ENCODE results near the gene TTLL12.

TTLL12 gene

DNA sequence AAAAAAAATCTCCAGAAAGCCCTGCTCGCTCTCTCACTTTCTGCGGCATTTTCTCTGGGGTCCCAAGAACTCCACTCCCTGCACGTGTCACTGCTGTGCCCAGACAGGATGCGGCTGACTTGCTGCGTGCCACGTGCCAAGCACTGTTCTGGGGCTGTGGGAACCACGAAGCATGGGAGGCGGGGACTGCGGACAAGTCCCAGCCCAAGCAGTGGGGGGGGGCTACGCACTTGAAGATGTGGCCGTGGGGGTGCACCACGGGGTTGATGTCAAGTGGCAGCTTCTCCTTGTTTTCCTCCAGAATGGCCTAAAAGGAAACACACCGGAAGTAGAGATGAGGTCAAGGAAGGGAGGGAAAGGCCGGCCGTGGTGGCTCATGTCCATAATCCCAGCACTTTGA lies 10.8 kb downstream of the TTLL12 start:
- peaks cover 76% of the 10 kb centered on the region for H3K36me3 ChIP-seq (replicated peaks; ENCODE audit: low read depth, low read length)
- H2AFZ ChIP-seq (ENCODE audit: low read depth, low read length): no peak overlapping the region
- H3K9ac ChIP-seq (ENCODE audit: low read length): no peak overlapping the region
- no peak overlapping the region for H3K4me3 ChIP-seq (ENCODE audit: low read length)
- H4K20me1 ChIP-seq (ENCODE audit: insufficient read depth, low read length): no peaks in the 10 kb centered on the region
- H3K79me2 ChIP-seq (ENCODE audit: low read length): no peaks in the 10 kb centered on the region
- no peaks in the 10 kb centered on the region for H3K4me1 ChIP-seq (ENCODE audit: low read length)
- H3K27ac ChIP-seq (ENCODE audit: low read length): no peak overlapping the region
- no peak overlapping the region for H3K4me2 ChIP-seq (ENCODE audit: low read length)
- H3K27me3 ChIP-seq (ENCODE audit: low read depth, low read length): no peaks in the 10 kb centered on the region
- TF ChIP-seq, protein P1, sequence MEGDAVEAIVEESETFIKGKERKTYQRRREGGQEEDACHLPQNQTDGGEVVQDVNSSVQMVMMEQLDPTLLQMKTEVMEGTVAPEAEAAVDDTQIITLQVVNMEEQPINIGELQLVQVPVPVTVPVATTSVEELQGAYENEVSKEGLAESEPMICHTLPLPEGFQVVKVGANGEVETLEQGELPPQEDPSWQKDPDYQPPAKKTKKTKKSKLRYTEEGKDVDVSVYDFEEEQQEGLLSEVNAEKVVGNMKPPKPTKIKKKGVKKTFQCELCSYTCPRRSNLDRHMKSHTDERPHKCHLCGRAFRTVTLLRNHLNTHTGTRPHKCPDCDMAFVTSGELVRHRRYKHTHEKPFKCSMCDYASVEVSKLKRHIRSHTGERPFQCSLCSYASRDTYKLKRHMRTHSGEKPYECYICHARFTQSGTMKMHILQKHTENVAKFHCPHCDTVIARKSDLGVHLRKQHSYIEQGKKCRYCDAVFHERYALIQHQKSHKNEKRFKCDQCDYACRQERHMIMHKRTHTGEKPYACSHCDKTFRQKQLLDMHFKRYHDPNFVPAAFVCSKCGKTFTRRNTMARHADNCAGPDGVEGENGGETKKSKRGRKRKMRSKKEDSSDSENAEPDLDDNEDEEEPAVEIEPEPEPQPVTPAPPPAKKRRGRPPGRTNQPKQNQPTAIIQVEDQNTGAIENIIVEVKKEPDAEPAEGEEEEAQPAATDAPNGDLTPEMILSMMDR (IDR thresholded peaks at IDR 0.05; ENCODE audit: low read depth, low read length): no peak
- H3K9me3 ChIP-seq (ENCODE audit: insufficient read depth, low read length): no peaks in the 10 kb centered on the region

GRCh38 chr22:43174941-43175531 lies 11.9 kb downstream of the TTLL12 start:
- no peaks in the 10 kb centered on the region for H3K27me3 ChIP-seq (ENCODE audit: low read depth, low read length)
- no peak overlapping the region for H3K4me2 ChIP-seq (ENCODE audit: low read length)
- H3K9me3 ChIP-seq (ENCODE audit: insufficient read depth, low read length): no peaks in the 10 kb centered on the region
- H3K27ac ChIP-seq (ENCODE audit: low read length): no peak overlapping the region
- no peak for TF ChIP-seq EZH2phosphoT487 (IDR thresholded peaks at IDR 0.05; ENCODE audit: low read depth)
- TF ChIP-seq, protein P1 (IDR thresholded peaks at IDR 0.05; ENCODE audit: low read depth, low read length): no peak
- H3K4me3 ChIP-seq (ENCODE audit: low read length): no peak overlapping the region
- H3K79me2 ChIP-seq (ENCODE audit: low read length): no peaks in the 10 kb centered on the region
- H3K36me3 ChIP-seq (replicated peaks; ENCODE audit: low read depth, low read length): peaks cover 74% of the 10 kb centered on the region
- H4K20me1 ChIP-seq (ENCODE audit: insufficient read depth, low read length): no peaks in the 10 kb centered on the region
- no peak overlapping the region for H3K9ac ChIP-seq (ENCODE audit: low read length)
- no peaks in the 10 kb centered on the region for H3K4me1 ChIP-seq (ENCODE audit: low read length)
- H2AFZ ChIP-seq (ENCODE audit: low read depth, low read length): no peak overlapping the region

GRCh38 chr22:43173976-43174720 lies 12.8 kb downstream of the TTLL12 start:
- Histone ChIP-seq H3K27me3 (ENCODE audit: low read depth, low read length) (no peaks in the 10 kb centered on the region), H3K4me3 (ENCODE audit: low read length) (no peak overlapping the region), H3K36me3 (replicated peaks; ENCODE audit: low read depth, low read length) (peaks cover 72% of the 10 kb centered on the region), H3K9me3 (ENCODE audit: insufficient read depth, low read length) (no peaks in the 10 kb centered on the region), H3K79me2 (ENCODE audit: low read length) (no peaks in the 10 kb centered on the region), H4K20me1 (ENCODE audit: insufficient read depth, low read length) (no peaks in the 10 kb centered on the region), H3K4me2 (ENCODE audit: low read length) (no peak overlapping the region), H3K4me1 (ENCODE audit: low read length) (no peaks in the 10 kb centered on the region), H2AFZ (ENCODE audit: low read depth, low read length) (no peak overlapping the region), H3K9ac (ENCODE audit: low read length) (no peak overlapping the region), H3K27ac (ENCODE audit: low read length) (no peak overlapping the region)
- TF ChIP-seq, protein P1 (IDR thresholded peaks at IDR 0.05; ENCODE audit: low read depth, low read length): no peak
- no peak for TF ChIP-seq EZH2phosphoT487 (IDR thresholded peaks at IDR 0.05; ENCODE audit: low read depth)

- Histone ChIP-seq H3K4me1 (ENCODE audit: low read length) (no peaks in the 10 kb centered on the region), H3K9ac (ENCODE audit: low read length) (no peak overlapping the region), H3K27ac (ENCODE audit: low read length) (no peak overlapping the region), H2AFZ (ENCODE audit: low read depth, low read length) (no peak overlapping the region), H3K4me3 (ENCODE audit: low read length) (no peak overlapping the region), H4K20me1 (ENCODE audit: insufficient read depth, low read length) (no peaks in the 10 kb centered on the region), H3K36me3 (replicated peaks; ENCODE audit: low read depth, low read length) (peaks cover 69% of the 10 kb centered on the region), H3K4me2 (ENCODE audit: low read length) (no peak overlapping the region), H3K79me2 (ENCODE audit: low read length) (no peaks in the 10 kb centered on the region), H3K27me3 (ENCODE audit: low read depth, low read length) (no peaks in the 10 kb centered on the region), H3K9me3 (ENCODE audit: insufficient read depth, low read length) (no peaks in the 10 kb centered on the region)
- TF ChIP-seq, protein P1 (IDR thresholded peaks at IDR 0.05; ENCODE audit: low read depth, low read length): no peak
These were observed 13.4 kb downstream of the TTLL12 start for GRCh38 chr22:43173566-43173965.
